GM12865 (cell line): ENCODE measurements around the gene GKN2.

Experiments used
- DNase-seq: peaks from one replicate; pipeline ENCODE4 v3.0.0; 2010; ENCODE audit warnings: low read depth
- H3K4me3 ChIP-seq: 2 replicates; pipeline ENCODE4 v1.5.1; 2011; ENCODE audit warnings: mild to moderate bottlenecking, low read depth, low read length, control low read depth
- TF ChIP-seq, protein P1 (sequence below): IDR thresholded peaks from 2 replicates; pipeline ENCODE4 v1.5.1; 2011; ENCODE audit warnings: low read length, control low read depth, low read depth, inconsistent platforms; ENCODE audit not compliant: insufficient read depth; ENCODE audit errors: missing control alignments

Gene GKN2

GRCh38 chr2:68974946-68975665 is 22.4 kb upstream of the GKN2 start:
- H3K4me3 ChIP-seq = no peak overlapping the region
- DNase-seq = no peak
- TF ChIP-seq, protein P1, sequence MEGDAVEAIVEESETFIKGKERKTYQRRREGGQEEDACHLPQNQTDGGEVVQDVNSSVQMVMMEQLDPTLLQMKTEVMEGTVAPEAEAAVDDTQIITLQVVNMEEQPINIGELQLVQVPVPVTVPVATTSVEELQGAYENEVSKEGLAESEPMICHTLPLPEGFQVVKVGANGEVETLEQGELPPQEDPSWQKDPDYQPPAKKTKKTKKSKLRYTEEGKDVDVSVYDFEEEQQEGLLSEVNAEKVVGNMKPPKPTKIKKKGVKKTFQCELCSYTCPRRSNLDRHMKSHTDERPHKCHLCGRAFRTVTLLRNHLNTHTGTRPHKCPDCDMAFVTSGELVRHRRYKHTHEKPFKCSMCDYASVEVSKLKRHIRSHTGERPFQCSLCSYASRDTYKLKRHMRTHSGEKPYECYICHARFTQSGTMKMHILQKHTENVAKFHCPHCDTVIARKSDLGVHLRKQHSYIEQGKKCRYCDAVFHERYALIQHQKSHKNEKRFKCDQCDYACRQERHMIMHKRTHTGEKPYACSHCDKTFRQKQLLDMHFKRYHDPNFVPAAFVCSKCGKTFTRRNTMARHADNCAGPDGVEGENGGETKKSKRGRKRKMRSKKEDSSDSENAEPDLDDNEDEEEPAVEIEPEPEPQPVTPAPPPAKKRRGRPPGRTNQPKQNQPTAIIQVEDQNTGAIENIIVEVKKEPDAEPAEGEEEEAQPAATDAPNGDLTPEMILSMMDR = no peak

GRCh38 chr2:68974251-68974650 is 21.6 kb upstream of the GKN2 start, which contains the start of gene GKN1:
Gene GKN1 (plus strand): TSS chr2:68974636. CDS start chr2:68974678, 42 bp downstream.
- DNase-seq = no peak

DNA sequence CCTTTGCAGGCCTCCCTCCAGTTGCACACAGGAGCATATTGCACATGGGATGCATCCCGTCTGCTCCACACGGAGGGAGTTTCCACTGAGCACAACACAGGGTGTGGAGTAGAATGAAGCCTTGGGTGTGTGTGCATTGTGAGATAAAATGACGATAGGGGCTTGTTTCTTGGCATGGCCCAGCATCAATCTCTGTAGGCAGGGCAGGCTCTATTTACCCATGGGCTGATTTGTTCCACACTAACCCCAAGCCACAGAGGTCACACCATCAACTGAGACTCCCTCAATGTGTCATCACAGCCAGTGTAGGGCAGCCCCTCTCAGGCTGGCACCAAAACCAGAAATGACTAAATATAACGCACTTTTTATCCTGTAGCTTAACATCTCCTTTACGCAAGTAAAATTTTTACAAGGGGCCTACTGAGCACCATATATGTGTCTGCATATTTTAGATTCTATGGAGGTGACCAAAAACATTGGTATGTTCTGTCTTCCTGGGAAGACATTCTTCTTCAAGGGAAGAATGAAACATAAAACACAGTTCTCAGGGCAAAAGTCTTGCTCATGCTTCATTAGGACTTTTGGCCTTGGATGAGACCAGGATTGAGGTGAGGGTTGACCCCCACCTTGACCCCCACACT is 19.0 kb upstream of the GKN2 start:
- H3K4me3 ChIP-seq = no peak overlapping the region
- DNase-seq = no peak
- TF ChIP-seq, protein P1 = no peak

More at GRCh38 chr2:68974251-68974650, 21.6 kb upstream of the GKN2 start, which contains the start of gene GKN1:
- H3K4me3 ChIP-seq = no peak within 1 kb of the TSS
- TF ChIP-seq, protein P1 = no peak

- H3K4me3 ChIP-seq = no peak overlapping the region
- DNase-seq = no peak
- TF ChIP-seq, protein P1 = no peak
Measured at GRCh38 chr2:68970566-68971265, 18.0 kb upstream of the GKN2 start.

DNA sequence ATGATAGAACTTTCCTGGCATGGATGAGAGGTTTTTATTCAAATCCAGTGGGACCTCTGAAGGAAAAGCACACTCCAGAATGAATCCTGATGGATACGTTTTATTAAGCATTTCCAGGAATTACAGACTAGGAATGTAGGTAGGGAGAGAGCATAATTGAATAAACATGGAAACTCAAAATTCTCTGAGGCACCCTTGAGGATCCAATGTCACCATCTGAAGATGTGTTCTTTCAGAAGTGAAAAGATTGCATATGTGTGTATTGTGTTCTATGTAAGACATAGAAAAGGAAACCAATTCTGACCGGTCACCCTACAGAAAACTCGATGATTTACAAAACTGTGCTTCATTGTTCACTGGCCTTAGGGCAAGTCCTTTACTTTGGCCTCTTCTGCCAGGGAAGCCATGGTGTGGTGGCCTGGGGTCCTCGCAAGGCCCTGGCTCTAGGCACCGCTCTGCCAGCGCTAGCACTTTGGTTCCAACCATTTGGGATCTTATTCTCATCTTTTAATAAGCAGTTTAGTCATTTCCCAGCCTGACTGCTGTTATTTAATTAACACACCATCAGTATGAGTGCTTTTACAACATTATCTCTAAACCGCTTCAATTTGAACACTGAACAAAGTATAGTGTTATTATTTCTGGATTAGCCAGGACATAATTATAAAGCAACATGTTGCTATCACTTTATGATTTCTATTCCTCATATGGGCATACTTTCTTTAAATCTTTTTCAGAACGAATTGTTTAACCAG is 17.2 kb upstream of the GKN2 start:
- no peak overlapping the region for H3K4me3 ChIP-seq
- DNase-seq = no peak
- TF ChIP-seq, protein P1 = no peak

GRCh38 chr2:68968221-68968620 is 15.5 kb upstream of the GKN2 start:
- TF ChIP-seq, protein P1 = no peak

More at GRCh38 chr2:68968221-68968620, 15.5 kb upstream of the GKN2 start:
- H3K4me3 ChIP-seq = no peak overlapping the region
- DNase-seq = no peak
